NCI-H1092 (cell line): Measurements from ENCODE around the gene DHRSX.
"Not testable (repeated sequence)": the region's sequence is repeated elsewhere in the genome, so short reads cannot be mapped to it uniquely, and the experiment has no call there.

ENCODE experiments used
- DNase-seq: peaks from one replicate; lab custom pipeline; 2025; lab: John Stamatoyannopoulos, UW

Gene DHRSX

DNA sequence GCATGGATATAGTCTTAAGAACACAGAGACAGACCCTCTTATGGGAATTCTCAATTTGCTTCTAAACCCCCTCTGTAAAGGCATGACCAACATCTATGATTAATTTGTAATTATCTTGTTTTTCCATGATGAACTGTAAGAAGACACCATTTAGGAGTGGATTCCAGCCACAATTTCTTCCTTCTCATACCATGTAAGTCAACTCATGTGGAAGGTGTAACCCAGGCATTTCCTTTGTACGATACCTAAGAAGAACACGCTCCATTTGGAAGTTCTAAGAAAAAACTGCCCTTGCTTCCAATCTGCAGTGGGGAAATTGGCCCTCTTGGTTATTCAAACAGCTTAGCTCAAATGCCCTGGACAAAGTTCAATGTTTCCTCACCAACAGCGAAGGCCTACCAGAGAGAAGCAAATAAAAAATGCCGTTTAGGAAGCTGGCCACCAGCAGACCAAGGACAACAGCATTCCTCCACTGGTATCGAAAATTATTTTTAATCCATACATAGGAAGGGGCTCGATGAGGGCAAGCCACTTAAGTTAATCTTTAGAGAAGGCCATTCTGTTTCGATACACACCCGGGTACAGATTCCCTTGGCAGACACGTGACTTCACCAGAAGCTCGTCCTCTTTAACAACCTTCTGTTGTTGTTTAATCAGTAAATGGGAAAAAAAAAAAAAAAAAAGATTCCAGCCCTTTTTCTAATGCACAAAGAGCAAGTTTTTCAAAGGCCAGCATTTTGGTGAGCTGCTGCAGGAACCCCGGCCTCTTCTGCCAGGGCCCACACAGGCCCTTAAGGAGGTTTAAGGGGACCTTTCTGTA is 2.6 kb downstream of the DHRSX start:
- DNase-seq, result no peak

DNA sequence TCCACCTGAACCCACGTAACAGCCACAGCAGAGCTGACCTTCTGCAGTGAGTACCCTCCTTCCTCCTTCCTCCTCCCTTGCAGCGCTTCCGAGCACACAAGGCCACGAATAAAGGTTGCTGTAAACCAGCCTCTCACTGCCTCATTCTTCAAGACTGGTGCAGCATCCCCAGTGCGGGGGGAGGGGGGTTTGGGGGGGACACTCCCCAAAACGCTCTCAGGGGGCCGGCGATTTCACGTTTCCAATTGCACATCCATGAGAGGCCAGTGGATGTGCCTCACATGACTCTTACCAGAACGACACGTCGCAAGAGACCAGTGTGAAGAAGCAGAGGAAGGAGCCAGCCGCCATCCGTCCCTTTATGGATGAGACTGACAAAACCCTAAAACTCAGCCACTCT is 5.2 kb downstream of the DHRSX start:
- DNase-seq, result no peak

- DNase-seq, result no peak
Measured at GRCh38 chrX:2492531-2493218, 8.1 kb downstream of the DHRSX start.

DNA sequence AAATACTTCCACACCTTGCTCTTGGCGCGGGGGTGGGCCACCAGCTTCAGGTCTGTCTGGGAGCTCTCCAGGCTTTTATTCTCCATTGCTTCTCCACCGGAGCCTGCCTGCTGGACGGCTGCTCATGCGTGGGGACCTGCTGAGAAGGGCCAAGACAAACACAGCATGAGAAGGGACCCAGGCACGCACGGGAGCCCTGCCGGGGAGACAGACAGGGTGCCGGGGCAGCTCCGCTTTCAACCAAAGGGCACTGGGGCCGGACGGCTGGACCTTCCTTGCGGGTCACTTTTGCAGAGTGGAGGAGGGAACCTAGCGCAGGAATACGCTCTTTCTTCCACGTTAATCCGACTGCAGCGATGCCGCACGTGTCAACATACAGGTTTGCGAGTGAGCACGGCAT is 10.1 kb downstream of the DHRSX start:
- no peak for DNase-seq

DNA sequence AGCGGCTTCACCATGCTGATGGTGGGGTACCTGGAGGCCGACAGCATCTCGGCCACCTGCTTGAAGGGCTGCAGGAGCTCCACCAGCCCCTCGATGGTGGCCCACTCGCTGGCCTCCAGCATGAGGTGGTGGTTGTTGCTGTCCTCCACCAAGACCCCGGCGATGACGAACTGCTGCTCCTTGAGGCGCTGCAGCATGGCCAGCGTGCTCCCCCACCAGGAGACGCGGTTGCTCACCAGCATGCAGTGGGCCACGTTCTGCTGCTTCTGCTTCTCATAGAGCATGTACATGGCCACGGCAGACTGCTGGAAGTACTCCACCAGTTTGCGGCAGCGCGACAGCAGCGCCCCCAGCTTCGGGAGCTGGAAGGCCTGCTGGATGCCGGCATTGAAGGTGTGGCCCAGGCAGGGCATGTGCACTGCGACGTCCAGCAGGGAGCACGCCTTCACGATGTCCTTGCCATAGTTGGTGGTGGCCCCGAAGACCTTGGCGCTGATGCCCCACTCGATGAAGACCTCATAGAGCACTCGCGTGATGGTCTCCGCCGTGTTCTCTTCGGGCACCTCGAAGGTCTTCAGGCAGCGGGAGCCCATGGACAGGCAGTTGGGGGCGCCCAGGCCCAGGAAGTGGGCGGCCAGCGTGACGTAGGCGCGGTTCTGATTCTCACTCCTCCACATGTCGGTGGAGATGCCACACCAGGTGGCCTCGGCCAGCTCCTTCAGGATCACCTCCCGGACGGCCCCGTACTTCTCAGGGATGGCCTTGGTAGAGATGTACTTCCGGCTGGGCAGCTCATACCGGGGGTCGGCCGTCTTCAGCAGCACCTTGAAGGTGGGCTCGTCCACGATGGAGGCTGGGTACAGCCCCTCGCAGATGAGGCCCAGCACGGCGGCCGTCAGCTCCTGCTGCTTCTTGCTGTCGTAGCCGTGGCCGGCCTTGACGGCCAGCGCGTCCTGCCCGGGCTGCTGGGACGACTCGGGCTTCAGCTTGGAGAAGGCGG is 11.0 kb downstream of the DHRSX start:
- DNase-seq, result no peak

- DNase-seq, result no peak
Measured at GRCh38 chrX:2488621-2489285, 12.0 kb downstream of the DHRSX start.

DNA sequence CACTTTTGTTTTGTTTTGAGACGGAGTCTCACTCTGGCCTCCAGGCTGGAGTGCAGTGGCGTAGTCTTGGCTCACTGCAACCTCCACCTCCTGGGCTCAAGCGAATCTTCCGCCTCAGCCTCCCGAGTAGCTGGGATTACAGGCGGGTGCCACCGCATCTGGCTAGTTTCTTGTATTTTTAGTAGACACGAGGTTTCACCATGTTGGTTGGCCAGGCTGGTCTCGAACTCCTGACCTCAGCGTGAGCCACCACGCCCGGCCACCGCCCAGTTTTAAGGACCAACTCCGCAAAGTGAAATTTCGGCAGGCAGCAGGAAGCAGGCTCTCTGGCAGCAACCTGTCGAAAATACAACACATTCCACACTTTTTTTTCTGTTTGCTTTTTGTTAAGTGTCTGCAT is 13.4 kb downstream of the DHRSX start:
- DNase-seq, result no peak

GRCh38 chrX:2486476-2487133 is 14.2 kb downstream of the DHRSX start:
- no peak for DNase-seq

GRCh38 chrX:2485789-2486345 is 14.9 kb downstream of the DHRSX start:
- no peak for DNase-seq

DNA sequence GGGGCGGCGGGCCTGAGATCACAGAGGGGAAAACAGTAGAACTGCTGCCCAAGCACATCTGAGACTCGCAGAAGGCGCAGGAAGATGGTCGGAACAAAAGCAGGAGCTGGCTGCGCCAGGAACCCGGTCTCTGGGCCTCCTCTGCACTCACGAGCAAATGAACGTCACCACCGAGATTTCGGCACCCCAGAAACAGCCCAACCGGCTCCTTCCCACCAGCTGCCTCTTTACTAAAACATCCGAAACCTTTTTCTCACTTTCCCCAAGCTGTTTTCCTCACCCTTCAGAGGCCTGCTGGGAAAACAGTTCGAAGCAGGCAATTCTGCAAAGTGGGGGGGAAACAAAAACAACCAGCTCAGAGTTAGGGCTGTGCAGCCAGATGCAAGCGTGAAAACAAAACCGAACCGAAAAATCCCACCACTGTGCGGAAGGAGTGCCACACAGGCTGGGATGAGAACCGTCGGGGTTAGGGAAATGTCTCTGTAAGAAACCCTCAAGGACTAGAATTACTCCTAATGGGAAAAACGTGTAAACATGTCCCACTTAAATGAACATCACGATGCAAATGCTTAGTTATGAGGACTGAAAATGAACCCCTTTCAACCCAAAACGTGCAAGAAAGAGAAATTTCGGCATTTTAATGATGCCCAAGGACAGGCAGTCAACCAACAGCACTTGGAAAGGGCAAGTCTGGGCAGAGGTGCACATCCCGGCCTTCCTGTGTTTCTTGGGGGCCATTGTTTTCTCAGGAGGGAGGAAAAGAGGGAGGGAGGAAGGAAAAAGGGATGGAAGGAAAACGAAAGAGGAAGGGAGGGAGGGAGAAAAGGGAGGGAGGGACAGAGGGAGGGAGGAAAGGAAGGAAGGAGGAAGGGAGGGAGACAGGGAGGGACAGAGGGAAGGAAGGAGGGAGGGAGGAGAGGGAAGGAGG is 15.8 kb downstream of the DHRSX start:
- no peak for DNase-seq

GRCh38 chrX:2484256-2484655 is 16.5 kb downstream of the DHRSX start:
- no peak for DNase-seq

DNA sequence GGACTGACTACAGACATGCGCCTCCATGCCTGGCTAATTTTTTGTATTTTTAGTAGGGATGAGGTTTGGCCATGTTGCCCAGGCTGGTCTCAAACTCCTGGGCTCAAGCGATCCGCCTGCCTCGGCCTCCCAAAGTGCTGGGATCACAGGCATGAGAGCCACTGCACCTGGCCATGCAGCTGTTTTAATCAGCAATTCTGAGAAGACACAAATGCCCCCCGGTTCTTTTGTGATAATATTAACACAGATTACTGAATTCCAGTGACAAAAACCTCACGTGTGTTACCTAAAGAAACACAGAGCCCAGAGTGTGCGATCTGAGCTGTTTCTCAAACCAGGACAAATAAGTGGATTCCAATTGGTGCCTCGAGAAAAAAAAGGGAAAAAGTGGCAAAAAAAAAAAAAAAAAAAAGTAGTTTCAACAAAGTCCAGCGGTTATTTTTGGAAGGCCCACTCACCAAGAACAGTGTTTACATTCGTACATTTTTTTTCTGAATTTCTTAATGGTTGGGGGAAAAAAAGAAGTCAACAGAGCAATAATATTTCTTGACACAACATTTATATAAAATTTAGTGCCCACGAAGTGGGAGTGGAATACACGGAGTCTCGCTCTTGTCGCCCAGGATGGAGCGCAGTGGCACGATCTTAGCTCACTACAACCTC is 17.2 kb downstream of the DHRSX start:
- DNase-seq, result no peak

GRCh38 chrX:2481597-2481996 is 19.2 kb downstream of the DHRSX start:
- DNase-seq, result not testable (repeated sequence)

DNA sequence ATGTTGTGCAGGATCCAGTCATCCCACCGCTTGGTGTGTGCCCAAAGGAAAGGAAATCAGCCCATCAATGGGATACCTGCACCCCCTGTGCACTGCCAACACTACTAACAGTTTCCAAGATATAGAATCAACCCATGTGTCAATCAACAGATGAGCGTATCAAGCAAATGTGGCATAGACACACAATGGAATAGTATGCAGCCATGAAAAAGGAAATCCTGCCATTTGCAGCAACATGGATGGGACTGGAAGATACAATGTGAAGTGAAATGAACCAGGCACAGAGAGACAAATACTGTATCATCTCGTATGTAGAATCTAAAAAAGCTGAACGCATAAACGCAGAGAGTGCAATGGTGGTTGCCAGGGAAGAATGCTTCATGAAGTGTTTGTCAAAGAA is 20.8 kb downstream of the DHRSX start:
- not testable (repeated sequence) for DNase-seq

- no peak for DNase-seq
Measured at GRCh38 chrX:2479420-2479780, 21.4 kb downstream of the DHRSX start.

DNA sequence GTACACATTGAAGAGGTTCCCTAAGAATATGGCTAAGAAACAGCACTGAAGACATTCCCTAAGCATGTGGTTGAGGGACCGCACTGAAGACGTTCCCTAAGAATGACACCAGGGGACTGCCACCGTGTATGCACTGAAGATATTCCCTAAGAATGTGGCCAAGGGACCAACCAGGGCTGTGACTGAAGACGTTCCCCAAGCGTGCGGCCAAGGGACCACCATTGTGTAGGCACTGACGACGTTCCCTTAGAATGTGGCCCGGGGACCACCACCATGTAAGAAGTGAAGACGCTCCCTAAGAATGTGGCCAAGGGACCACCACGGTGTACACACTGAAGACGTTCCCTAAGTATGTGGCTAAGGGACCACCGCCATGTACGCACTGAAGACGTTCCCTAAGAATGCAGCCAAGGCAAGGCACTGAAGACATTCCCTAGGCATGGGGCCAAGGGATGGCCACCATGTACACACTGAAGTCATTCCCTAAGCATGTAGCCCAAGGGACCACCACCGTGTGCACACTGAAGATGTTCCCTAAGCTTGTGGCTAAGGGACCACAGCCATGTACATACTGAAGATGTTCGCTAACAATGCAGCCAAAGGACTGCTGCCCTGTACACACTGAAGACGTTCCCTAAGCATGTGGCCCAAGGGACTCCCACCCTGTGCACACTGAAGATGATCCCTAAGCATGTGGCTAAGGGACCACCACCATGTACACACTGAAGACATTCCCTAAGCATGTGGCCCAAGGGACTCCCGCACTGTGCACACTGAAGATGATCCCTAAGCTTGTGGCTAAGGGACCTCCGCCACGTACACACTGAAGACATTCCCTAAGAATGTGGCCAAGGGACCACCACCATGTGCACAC is 22.0 kb downstream of the DHRSX start:
- DNase-seq, result no peak

DNA sequence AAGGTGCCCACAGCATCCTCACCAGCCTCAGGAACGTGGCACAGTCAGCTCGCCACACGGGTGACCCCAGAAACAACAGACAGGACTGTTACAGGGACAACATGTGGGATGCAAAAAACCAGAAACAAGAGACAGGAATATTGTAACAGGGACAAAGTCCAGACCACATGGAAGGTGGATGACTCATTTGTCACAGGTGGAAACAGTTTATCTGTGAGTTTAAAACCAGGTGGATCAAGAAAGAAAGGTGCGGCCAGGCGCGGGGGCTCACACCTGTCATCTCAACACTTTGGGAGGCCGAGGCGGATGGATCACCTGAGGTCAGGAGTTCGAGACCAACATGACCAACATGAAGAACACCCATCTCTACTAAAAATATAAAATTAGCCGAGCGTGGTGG is 23.5 kb downstream of the DHRSX start:
- DNase-seq, result not testable (repeated sequence)

- DNase-seq, result no peak
Measured at GRCh38 chrX:2474963-2475726, 25.6 kb downstream of the DHRSX start.
